Uterus (tissue), 4 donors: ENCODE data around the gene IGF1R. TPM values are rescaled to one million over a fixed set of nuclear protein-coding genes. Genes with fewer than 3 reads are reported as not detected.

Experiments used
- DNase-seq, 2 donors: peaks; one replicate each; pipeline ENCODE4 v3.0.0-alpha.2; 2019 to 2020
- H3K27ac ChIP-seq, 2 donors: fragments of 200-600 bp; sonication (generic); 1 replicate in 1 of 2; 2 replicates in 1 of 2; pipeline ENCODE4 v1.5.1; 2016 to 2018
- H3K27me3 ChIP-seq, 2 donors: fragments of 200-600 bp; sonication (generic); one replicate each; pipeline ENCODE4 v1.5.1; 2018 to 2019; ENCODE audit warnings: control low read depth in 1 of 2
- H3K36me3 ChIP-seq, 2 donors: fragments of 200-600 bp; sonication (generic); one replicate each; pipeline ENCODE4 v1.5.1; 2019; ENCODE audit warnings: control low read depth in 1 of 2
- H3K4me1 ChIP-seq, 2 donors: fragments of 200-600 bp; sonication (generic); one replicate each; pipeline ENCODE4 v1.5.1; 2018 to 2019; ENCODE audit warnings: control low read depth in 1 of 2
- H3K4me3 ChIP-seq, 2 donors: fragments of 200-600 bp; sonication (generic); 1 replicate in 1 of 2; 2 replicates in 1 of 2; pipeline ENCODE4 v1.5.1; 2018 to 2019; ENCODE audit warnings: mild to moderate bottlenecking in 1 of 2
- H3K9me3 ChIP-seq, 2 donors: fragments of 200-600 bp; sonication (generic); one replicate each; pipeline ENCODE4 v1.5.1; 2019; ENCODE audit warnings: control low read depth in 1 of 2
- CTCF ChIP-seq, 4 experiments: fragments of 200-600 bp in 2 of 4; fragments of 450-650 bp in 2 of 4; sonication (generic) in 2 of 4; IDR thresholded peaks; one replicate each; pipeline ENCODE4 v1.5.1; 2016 to 2019; ENCODE audit warnings: antibody characterized with exemption in 4 of 4, mild to moderate bottlenecking in 2 of 4, moderate library complexity in 1 of 4
- POLR2A ChIP-seq, 2 donors: fragments of 450-650 bp; IDR thresholded peaks; one replicate each; pipeline ENCODE4 v1.6.1; 2016; ENCODE audit warnings: antibody characterized with exemption in 2 of 2, mild to moderate bottlenecking in 1 of 2, moderate library complexity in 1 of 2
- intact Hi-C: fragments of 100-400 bp; cut with DNase I; formaldehyde crosslinking; loops from one replicate; pipeline ENCODE4 v1.15.1; 2023; ENCODE audit warnings: low total_unique reads
- total RNA-seq, 4 donors: library from RNA; depleted of rRNA in 3 of 4; stranded (reverse); fragments of >200 nt in 3 of 4; gene quantifications; one replicate each; pipeline versions ENCODE4 v1.1.0 to v1.2.4, GENCODE V29; 2014 to 2023
- donor health status: DM: yes; HTN: yes; CAD: no.

Gene IGF1R
- total RNA-seq, 4 donors from 2014 or later = 30.0 to 95.2 (median 57.5) TPM

- Histone ChIP-seq H3K4me1 (peaks cover 0 to 5% of the 10 kb centered on the region in 2 donors), H3K9me3 (no peaks in the 10 kb centered on the region), H3K27ac (no peak overlapping the region), H3K27me3 (no peaks in the 10 kb centered on the region), H3K36me3 (no peaks in the 10 kb centered on the region), H3K4me3 (no peak overlapping the region)
- DNase-seq = no peak
- no peak for TF ChIP-seq CTCF (IDR thresholded peaks at IDR 0.05)
- TF ChIP-seq POLR2A (IDR thresholded peaks at IDR 0.05) = no peak
- intact Hi-C loops = no loop called here
Observed at GRCh38 chr15:98863983-98864382, 215.6 kb downstream of the IGF1R start.

- no peaks in the 10 kb centered on the region for H3K27me3 ChIP-seq
- peak overlapping the region; percentile 63 to 85 for H3K27ac ChIP-seq
- DNase-seq = peak; percentile 73 to 80
- peaks cover 0 to 4% of the 10 kb centered on the region in 2 donors for H3K4me1 ChIP-seq
- H3K9me3 ChIP-seq = no peaks in the 10 kb centered on the region
- intact Hi-C loops = no loop called here
- H3K4me3 ChIP-seq = peak overlapping the region; percentile 32 to 39
- no peak for TF ChIP-seq CTCF (IDR thresholded peaks at IDR 0.05)
- TF ChIP-seq POLR2A (IDR thresholded peaks at IDR 0.05) = no peak
- H3K36me3 ChIP-seq = no peaks in the 10 kb centered on the region
Observed at GRCh38 chr15:98865397-98866339, 217.3 kb downstream of the IGF1R start.

- intact Hi-C loops = no loop called here
- Histone ChIP-seq H3K27me3 (no peaks in the 10 kb centered on the region), H3K4me3 (peak overlapping the region; percentile 32 to 39), H3K27ac (peak overlapping the region; percentile 63 to 85), H3K36me3 (no peaks in the 10 kb centered on the region), H3K9me3 (no peaks in the 10 kb centered on the region), H3K4me1 (no peaks in the 10 kb centered on the region)
- TF ChIP-seq POLR2A (IDR thresholded peaks at IDR 0.05) (no peak), CTCF (IDR thresholded peaks at IDR 0.05) (no peak)
- DNase-seq = peak; percentile 55 to 58
Observed at GRCh38 chr15:98866511-98866910, 218.2 kb downstream of the IGF1R start.

DNA sequence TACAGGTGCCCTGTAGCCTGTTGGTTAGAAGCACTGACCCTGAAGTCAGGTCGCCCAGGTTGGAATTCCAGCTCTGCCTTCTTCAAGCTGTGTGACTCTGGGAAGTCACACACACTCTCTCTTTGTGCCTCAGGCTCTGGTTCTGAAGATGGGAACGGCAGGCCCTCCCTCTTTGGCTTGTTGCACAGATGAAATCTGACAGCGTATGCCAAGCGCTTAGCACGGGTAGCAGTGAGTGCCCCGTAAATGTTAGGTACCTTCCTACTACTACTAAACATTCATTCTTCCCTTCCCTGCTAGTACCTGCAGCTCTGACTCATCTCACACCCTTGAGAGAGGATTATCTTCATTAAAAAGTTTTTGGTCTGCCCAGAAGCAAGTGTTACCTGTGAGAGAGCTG, 220.2 kb downstream of the IGF1R start:
- H3K4me1 ChIP-seq = no peaks in the 10 kb centered on the region
- TF ChIP-seq CTCF (IDR thresholded peaks at IDR 0.05) (no peak), POLR2A (IDR thresholded peaks at IDR 0.05) (no peak)
- no peak overlapping the region for H3K27ac ChIP-seq
- intact Hi-C loops = no loop called here
- no peaks in the 10 kb centered on the region for H3K27me3 ChIP-seq
- DNase-seq = no peak
- H3K36me3 ChIP-seq = no peaks in the 10 kb centered on the region
- no peak overlapping the region for H3K4me3 ChIP-seq
- no peaks in the 10 kb centered on the region for H3K9me3 ChIP-seq

- no peak overlapping the region for H3K27ac ChIP-seq
- DNase-seq = no peak
- H3K27me3 ChIP-seq = no peaks in the 10 kb centered on the region
- intact Hi-C loops = no loop called here
- no peaks in the 10 kb centered on the region for H3K9me3 ChIP-seq
- TF ChIP-seq POLR2A (IDR thresholded peaks at IDR 0.05) = no peak
- TF ChIP-seq CTCF (IDR thresholded peaks at IDR 0.05) = no peak
- no peak overlapping the region for H3K4me3 ChIP-seq
- no peaks in the 10 kb centered on the region for H3K36me3 ChIP-seq
- peaks cover 0 to 3% of the 10 kb centered on the region in 2 donors for H3K4me1 ChIP-seq
Observed at GRCh38 chr15:98870788-98871187, 222.4 kb downstream of the IGF1R start.
